ENCODE results near the gene BBS12.

DNA sequence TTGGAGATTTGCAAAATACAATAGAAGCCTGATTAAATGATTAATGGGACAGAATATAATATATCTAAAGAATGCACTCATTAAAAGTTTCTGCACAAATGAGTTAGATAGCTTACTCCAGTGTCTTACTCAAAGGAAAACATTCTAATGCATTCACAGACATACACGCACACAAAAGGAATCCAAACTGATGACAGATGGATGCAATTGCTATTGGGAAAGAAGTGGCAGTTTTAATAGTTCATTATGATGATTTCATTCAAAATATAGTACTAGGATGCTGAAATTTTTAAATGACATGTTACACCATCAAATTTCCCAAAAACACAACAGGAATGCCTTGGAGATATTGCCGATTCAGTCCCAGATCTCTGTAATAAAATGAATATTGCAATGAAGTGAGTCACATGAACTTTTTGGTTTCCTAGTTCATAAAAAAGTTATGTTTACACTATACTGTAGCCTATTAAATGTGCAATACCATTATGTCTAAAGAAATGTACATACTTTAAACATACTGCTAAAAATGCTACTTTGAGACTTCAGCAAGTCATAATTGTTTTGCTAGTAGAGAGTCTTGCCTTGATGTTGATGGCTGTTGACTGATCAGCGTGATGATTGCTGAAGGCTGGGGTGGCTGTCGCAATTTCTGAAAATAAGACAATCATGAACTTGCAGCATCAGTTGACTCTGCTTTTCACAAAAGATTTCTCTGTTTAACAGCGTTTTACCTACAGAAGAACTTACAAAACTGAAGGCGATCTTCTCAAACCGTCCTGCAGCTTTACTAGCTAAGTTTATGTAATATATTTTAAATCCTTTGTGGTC, 45.6 kb downstream of the BBS12 start:
- TF ChIP-seq, protein P1, sequence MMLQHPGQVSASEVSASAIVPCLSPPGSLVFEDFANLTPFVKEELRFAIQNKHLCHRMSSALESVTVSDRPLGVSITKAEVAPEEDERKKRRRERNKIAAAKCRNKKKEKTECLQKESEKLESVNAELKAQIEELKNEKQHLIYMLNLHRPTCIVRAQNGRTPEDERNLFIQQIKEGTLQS (IDR thresholded peaks at IDR 0.05) = no peak
- TF ChIP-seq, protein P2, sequence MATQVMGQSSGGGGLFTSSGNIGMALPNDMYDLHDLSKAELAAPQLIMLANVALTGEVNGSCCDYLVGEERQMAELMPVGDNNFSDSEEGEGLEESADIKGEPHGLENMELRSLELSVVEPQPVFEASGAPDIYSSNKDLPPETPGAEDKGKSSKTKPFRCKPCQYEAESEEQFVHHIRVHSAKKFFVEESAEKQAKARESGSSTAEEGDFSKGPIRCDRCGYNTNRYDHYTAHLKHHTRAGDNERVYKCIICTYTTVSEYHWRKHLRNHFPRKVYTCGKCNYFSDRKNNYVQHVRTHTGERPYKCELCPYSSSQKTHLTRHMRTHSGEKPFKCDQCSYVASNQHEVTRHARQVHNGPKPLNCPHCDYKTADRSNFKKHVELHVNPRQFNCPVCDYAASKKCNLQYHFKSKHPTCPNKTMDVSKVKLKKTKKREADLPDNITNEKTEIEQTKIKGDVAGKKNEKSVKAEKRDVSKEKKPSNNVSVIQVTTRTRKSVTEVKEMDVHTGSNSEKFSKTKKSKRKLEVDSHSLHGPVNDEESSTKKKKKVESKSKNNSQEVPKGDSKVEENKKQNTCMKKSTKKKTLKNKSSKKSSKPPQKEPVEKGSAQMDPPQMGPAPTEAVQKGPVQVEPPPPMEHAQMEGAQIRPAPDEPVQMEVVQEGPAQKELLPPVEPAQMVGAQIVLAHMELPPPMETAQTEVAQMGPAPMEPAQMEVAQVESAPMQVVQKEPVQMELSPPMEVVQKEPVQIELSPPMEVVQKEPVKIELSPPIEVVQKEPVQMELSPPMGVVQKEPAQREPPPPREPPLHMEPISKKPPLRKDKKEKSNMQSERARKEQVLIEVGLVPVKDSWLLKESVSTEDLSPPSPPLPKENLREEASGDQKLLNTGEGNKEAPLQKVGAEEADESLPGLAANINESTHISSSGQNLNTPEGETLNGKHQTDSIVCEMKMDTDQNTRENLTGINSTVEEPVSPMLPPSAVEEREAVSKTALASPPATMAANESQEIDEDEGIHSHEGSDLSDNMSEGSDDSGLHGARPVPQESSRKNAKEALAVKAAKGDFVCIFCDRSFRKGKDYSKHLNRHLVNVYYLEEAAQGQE (IDR thresholded peaks at IDR 0.05) = no peak
- TF ChIP-seq, protein P3, sequence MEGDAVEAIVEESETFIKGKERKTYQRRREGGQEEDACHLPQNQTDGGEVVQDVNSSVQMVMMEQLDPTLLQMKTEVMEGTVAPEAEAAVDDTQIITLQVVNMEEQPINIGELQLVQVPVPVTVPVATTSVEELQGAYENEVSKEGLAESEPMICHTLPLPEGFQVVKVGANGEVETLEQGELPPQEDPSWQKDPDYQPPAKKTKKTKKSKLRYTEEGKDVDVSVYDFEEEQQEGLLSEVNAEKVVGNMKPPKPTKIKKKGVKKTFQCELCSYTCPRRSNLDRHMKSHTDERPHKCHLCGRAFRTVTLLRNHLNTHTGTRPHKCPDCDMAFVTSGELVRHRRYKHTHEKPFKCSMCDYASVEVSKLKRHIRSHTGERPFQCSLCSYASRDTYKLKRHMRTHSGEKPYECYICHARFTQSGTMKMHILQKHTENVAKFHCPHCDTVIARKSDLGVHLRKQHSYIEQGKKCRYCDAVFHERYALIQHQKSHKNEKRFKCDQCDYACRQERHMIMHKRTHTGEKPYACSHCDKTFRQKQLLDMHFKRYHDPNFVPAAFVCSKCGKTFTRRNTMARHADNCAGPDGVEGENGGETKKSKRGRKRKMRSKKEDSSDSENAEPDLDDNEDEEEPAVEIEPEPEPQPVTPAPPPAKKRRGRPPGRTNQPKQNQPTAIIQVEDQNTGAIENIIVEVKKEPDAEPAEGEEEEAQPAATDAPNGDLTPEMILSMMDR (IDR thresholded peaks at IDR 0.05; ENCODE audit: low read depth, low read length, missing input control) = no peak
- TF ChIP-seq JUND (IDR thresholded peaks at IDR 0.05) (no peak), RXRA (IDR thresholded peaks at IDR 0.05) (no peak)
- TF ChIP-seq, protein P4, sequence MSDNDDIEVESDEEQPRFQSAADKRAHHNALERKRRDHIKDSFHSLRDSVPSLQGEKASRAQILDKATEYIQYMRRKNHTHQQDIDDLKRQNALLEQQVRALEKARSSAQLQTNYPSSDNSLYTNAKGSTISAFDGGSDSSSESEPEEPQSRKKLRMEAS (IDR thresholded peaks at IDR 0.05) = no peak
